A549 (cell line): Measurements from ENCODE around the gene SIVA1. TPM values are rescaled to one million over a fixed set of nuclear protein-coding genes. Genes with fewer than 3 reads are reported as not detected.
A peak's percentile ranks its signal among the peaks of the same experiment; 100 is the strongest.

Experiments used
- ATAC-seq, 2 experiments: fragments of 200-7000 bp in 1 of 2; fragments of >200 bp in 1 of 2; cut with Nextera tagmentation in 1 of 2; cut with Tn5 transposase in 1 of 2; 3 replicates each; pipeline versions ENCODE4 v1.8.0 to v1.9.1; 2018 to 2020; ENCODE audit warnings: mild to moderate bottlenecking in 1 of 2, moderate library complexity in 1 of 2
- CTCF ChIA-PET: fragments of 300-600 bp; sonication (Branson Sonifier 250); formaldehyde crosslinking; extraction: SDS; loops from one replicate; lab custom pipeline; 2021; ENCODE audit warnings: antibody characterized with exemption, inconsistent platforms; lab: Yijun Ruan, JAX
- POLR2A ChIA-PET: fragments of 350-600 bp; formaldehyde crosslinking; extraction: SDS; loops from one replicate; lab custom pipeline; 2021; ENCODE audit warnings: antibody characterized with exemption, inconsistent platforms; lab: Yijun Ruan, JAX
- DNase-seq, 2 experiments: peaks; one replicate each; pipeline versions ENCODE4 v3.0.0 to v3.0.0-alpha.2; 2011 to 2016; ENCODE audit warnings: low read depth in 1 of 2, low spot score in 1 of 2
- FAIRE-seq: peaks from 2 replicates; lab custom pipeline; 2011; peaks lifted over from hg19 to GRCh38; lab: Jason Lieb, UNC
- H3K27ac ChIP-seq, 2 experiments: fragments of >200 bp; sonication (Bioruptor Twin); formaldehyde crosslinking; 3 replicates each; pipeline ENCODE4 v1.5.1; 2016 to 2017
- H3K4me1 ChIP-seq: fragments of >200 bp; sonication (Bioruptor Twin); formaldehyde crosslinking; 3 replicates; pipeline ENCODE4 v1.6.1; 2016
- H3K4me2 ChIP-seq: fragments of >200 bp; sonication (Bioruptor Twin); formaldehyde crosslinking; 3 replicates; pipeline ENCODE4 v1.6.1; 2016
- H3K4me3 ChIP-seq: fragments of >200 bp; sonication (Bioruptor Twin); formaldehyde crosslinking; 3 replicates; pipeline ENCODE4 v1.5.1; 2016
- H3K9me3 ChIP-seq: fragments of >200 bp; sonication (Bioruptor Twin); formaldehyde crosslinking; 3 replicates; pipeline ENCODE4 v1.6.1; 2016
- ATOH8 ChIP-seq: fragments of 250-450 bp; sonication (Bioruptor Pico); IDR thresholded peaks from 2 replicates; pipeline ENCODE4 v1.5.0; 2020; ENCODE audit warnings: low read depth, mild to moderate bottlenecking, moderate library complexity
- BHLHE40 ChIP-seq: IDR thresholded peaks from 2 replicates; pipeline ENCODE4 v1.6.1; 2012; ENCODE audit warnings: low read depth, low read length, inconsistent platforms
- CTCF ChIP-seq: fragments of >200 bp; sonication (Bioruptor Twin); formaldehyde crosslinking; IDR thresholded peaks from 3 replicates; pipeline ENCODE4 v1.5.1; 2016
- E2F6 ChIP-seq: IDR thresholded peaks from 2 replicates; pipeline ENCODE4 v1.6.1; 2012; ENCODE audit warnings: low read depth, borderline replicate concordance
- EHMT2 ChIP-seq: fragments of 200-600 bp; sonication (generic); IDR thresholded peaks from 2 replicates; pipeline ENCODE4 v1.6.1; 2016; ENCODE audit warnings: antibody characterized with exemption, low read depth, mild to moderate bottlenecking, moderate library complexity
- ESRRA ChIP-seq: fragments of 150-350 bp; IDR thresholded peaks from 2 replicates; pipeline ENCODE4 v1.6.1; 2014; ENCODE audit warnings: mild to moderate bottlenecking, low read length, borderline replicate concordance
- HDAC2 ChIP-seq: fragments of 200-600 bp; sonication (generic); IDR thresholded peaks from 2 replicates; pipeline ENCODE4 v1.6.1; 2016
- HEYL ChIP-seq: fragments of 250-450 bp; sonication (Bioruptor Pico); IDR thresholded peaks from 2 replicates; pipeline ENCODE4 v1.8.0; 2021; ENCODE audit warnings: mild to moderate bottlenecking, moderate library complexity
- JUNB ChIP-seq: fragments of >200 bp; sonication (Bioruptor Twin); formaldehyde crosslinking; IDR thresholded peaks from 2 replicates; pipeline ENCODE4 v1.6.1; 2016
- KDM5A ChIP-seq: fragments of 200-600 bp; sonication (generic); IDR thresholded peaks from 2 replicates; pipeline ENCODE4 v1.6.1; 2016; ENCODE audit warnings: antibody characterized with exemption, mild to moderate bottlenecking
- MAFK ChIP-seq: fragments of 450-650 bp; IDR thresholded peaks from 2 replicates; pipeline ENCODE4 v1.6.1; 2014; ENCODE audit not compliant: partially characterized antibody
- PBX3 ChIP-seq: IDR thresholded peaks from 2 replicates; pipeline ENCODE4 v1.6.1; 2012
- POLR2A ChIP-seq: IDR thresholded peaks from 2 replicates; pipeline ENCODE4 v1.6.1; 2012; ENCODE audit warnings: mild to moderate bottlenecking, low read length
- RARB ChIP-seq: fragments of 250-450 bp; sonication (Bioruptor Pico); IDR thresholded peaks from 2 replicates; pipeline ENCODE4 v1.8.0; 2021; ENCODE audit warnings: mild to moderate bottlenecking, moderate library complexity
- REST ChIP-seq: fragments of 200-600 bp; sonication (generic); IDR thresholded peaks from 2 replicates; pipeline ENCODE4 v1.6.1; 2016; ENCODE audit warnings: antibody characterized with exemption, mild to moderate bottlenecking, moderate library complexity
- WGBS: methylation state at CpG from one replicate; pipeline ENCODE4 v1.1.6; 2017; ENCODE audit errors: missing lambda C conversion rate; 5-methylcytosine and 5-hydroxymethylcytosine counted together
- polyA plus RNA-seq, 4 experiments: library from polyadenylated mRNA; depleted of rRNA in 3 of 4; stranded (reverse); fragments of >200 nt; fragmentation: RNase III in 1 of 4; extraction: RNeasy Plus Mini Kit Qiagen cat#74134 plus additional on column Dnase treatment in 1 of 4; gene quantifications; 2 replicates in 3 of 4; 3 replicates in 1 of 4; pipeline ENCODE4 v1.2.3, GENCODE V29; 2011 to 2017

Gene SIVA1
- polyA plus RNA-seq, 2 of the 4 experiments (the other 2 are of a cell fraction): 90.0 to 169 TPM

- FAIRE-seq: no peak
Observed at GRCh38 chr14:104731320-104732294, 21.3 kb upstream of the SIVA1 start.

GRCh38 chr14:104732355-104732804, 20.6 kb upstream of the SIVA1 start:
- H3K4me2 ChIP-seq: peak overlapping the region; percentile 61

More at GRCh38 chr14:104731320-104732294, 21.3 kb upstream of the SIVA1 start:
- no peaks in the 10 kb centered on the region for H3K9me3 ChIP-seq
- peak overlapping the region; percentile 74 to 89 for H3K27ac ChIP-seq
- peak; percentile 48 to 62 for DNase-seq
- H3K4me2 ChIP-seq: peak overlapping the region; percentile 61
- 82% methylated on average over 11 of the region's 18 CpGs for WGBS
- peaks cover 47% of the 10 kb centered on the region for H3K4me1 ChIP-seq
- H3K4me3 ChIP-seq: no peak overlapping the region
- POLR2A ChIA-PET: no interaction called here
- peak; percentile 17 to 60; a peak in 5 of 6 replicates for ATAC-seq
- TF ChIP-seq CTCF: peak; percentile 29
- no peak for TF ChIP-seq PBX3
- TF ChIP-seq, all 56 proteins: peak for 1
- CTCF ChIA-PET: interaction anchor here (0.6 to 2.9 kb wide), 10 partner anchors 10 to 83 kb away, joined by 3 to 11 read pairs (median 4); no protein-coding TSS in a partner anchor

GRCh38 chr14:104732931-104733681, 19.8 kb upstream of the SIVA1 start:
- no peak for FAIRE-seq
- 56% methylated on average over 14 of the region's 23 CpGs for WGBS
- no peak for TF ChIP-seq E2F6
- no peak for TF ChIP-seq HDAC2
- peak; percentile 65 for TF ChIP-seq MAFK
- no peak for TF ChIP-seq ESRRA
- Histone ChIP-seq H3K4me1 (peaks cover 43% of the 10 kb centered on the region), H3K4me3 (no peak overlapping the region), H3K4me2 (peak overlapping the region; percentile 61), H3K27ac (peak overlapping the region; percentile 74 to 89), H3K9me3 (no peaks in the 10 kb centered on the region)
- ChIA-PET POLR2A (no interaction called here), CTCF (interaction anchor here (1.0 to 7.0 kb wide), 3 partner anchors 9 to 616 kb away, joined by 3 to 65 read pairs (median 5); partner anchors contain the start of gene ADSS1)
- ATAC-seq: peak; percentile 27 to 49; a peak in 4 of 6 replicates
- peak in 1 of 2 experiments; percentile 62 for DNase-seq

More at GRCh38 chr14:104732355-104732804, 20.6 kb upstream of the SIVA1 start:
- ChIA-PET CTCF (interaction anchor here (0.9 to 2.9 kb wide), 5 partner anchors 10 to 73 kb away, joined by 3 to 11 read pairs (median 9); no protein-coding TSS in a partner anchor), POLR2A (no interaction called here)
- H3K27ac ChIP-seq: peak overlapping the region; percentile 74 to 89
- ATAC-seq (peak; percentile 14 to 53; a peak in 5 of 6 replicates), DNase-seq (peak; percentile 44 to 89), FAIRE-seq (no peak)
- 9% methylated on average over 7 of the region's 14 CpGs for WGBS
- H3K4me1 ChIP-seq: peaks cover 43% of the 10 kb centered on the region
- TF ChIP-seq BHLHE40: no peak
- TF ChIP-seq RARB (CRISPR knock-in tag): no peak
- no peak for TF ChIP-seq EHMT2
- no peaks in the 10 kb centered on the region for H3K9me3 ChIP-seq
- H3K4me3 ChIP-seq: no peak overlapping the region

- ATAC-seq (no peak), DNase-seq (no peak), FAIRE-seq (no peak)
- WGBS: 69% methylated on average over 4 of the region's 6 CpGs
- Histone ChIP-seq H3K9me3 (no peaks in the 10 kb centered on the region), H3K4me1 (peaks cover 43% of the 10 kb centered on the region), H3K27ac (peak overlapping the region; percentile 74 to 89; a peak in 4 of 6 replicates), H3K4me2 (0 out of 3 replicates have a peak overlapping the region, but pooled peaks have one; percentile 18), H3K4me3 (no peak overlapping the region)
- POLR2A ChIA-PET: interaction anchor here (1.0 kb wide), 1 partner anchor 18 kb away, joined by 3 read pairs; no protein-coding TSS in a partner anchor
- CTCF ChIA-PET: interaction anchor here (1.0 to 7.0 kb wide), 3 partner anchors 10 to 617 kb away, joined by 3 to 65 read pairs (median 5); partner anchors contain the start of gene ADSS1
- TF ChIP-seq KDM5A: no peak
- no peak for TF ChIP-seq HEYL (CRISPR knock-in tag)
- TF ChIP-seq EHMT2: no peak
- no peak for TF ChIP-seq REST
- TF ChIP-seq JUNB: no peak
- TF ChIP-seq POLR2A: no peak
- no peak for TF ChIP-seq BHLHE40
- no peak for TF ChIP-seq ATOH8
Observed at GRCh38 chr14:104734051-104734587, 18.8 kb upstream of the SIVA1 start.
